H1 (cell line): ENCODE results near the gene PROP1. TPM values are rescaled to one million over a fixed set of nuclear protein-coding genes. Genes with fewer than 3 reads are reported as not detected.
A peak's percentile ranks its signal among the peaks of the same experiment; 100 is the strongest.

Experiments used
- CTCF ChIA-PET: fragments of 300-600 bp; sonication (Branson Sonifier 250); formaldehyde crosslinking; loops from one replicate; lab custom pipeline; 2021; ENCODE audit not compliant: partially characterized antibody; lab: Charles Lee
- POLR2A ChIA-PET: fragments of 300-600 bp; sonication (Branson Sonifier 250); formaldehyde crosslinking; loops from one replicate; lab custom pipeline; 2021; ENCODE audit warnings: inconsistent platforms; ENCODE audit not compliant: partially characterized antibody; lab: Charles Lee
- DNase-seq, 2 experiments: peaks; one replicate each; pipeline versions ENCODE4 v3.0.0 to v3.0.0-alpha.2; 2010 to 2022; ENCODE audit warnings: low spot score in 2 of 2, low read depth in 1 of 2, mixed read lengths in 1 of 2
- FAIRE-seq: peaks from 2 replicates; lab custom pipeline; 2011; peaks lifted over from hg19 to GRCh38; lab: Jason Lieb, UNC
- H2AFZ ChIP-seq: 2 replicates; pipeline ENCODE4 v1.8.1; 2012; ENCODE audit warnings: low read length, inconsistent platforms
- H2AK5ac ChIP-seq: 2 replicates; pipeline ENCODE4 v1.6.1; 2013; ENCODE audit warnings: low read depth, low read length
- H2BK120ac ChIP-seq: replicated peaks from 2 replicates; pipeline ENCODE3; 2013; ENCODE audit warnings: low read depth, low read length, inconsistent platforms
- H2BK12ac ChIP-seq: 2 replicates; pipeline ENCODE4 v1.6.1; 2013; ENCODE audit warnings: low read depth, low read length
- H2BK15ac ChIP-seq: 2 replicates; pipeline ENCODE4 v1.6.1; 2013; ENCODE audit warnings: low read length
- H2BK20ac ChIP-seq: 2 replicates; pipeline ENCODE4 v1.6.1; 2013; ENCODE audit warnings: low read length
- H2BK5ac ChIP-seq: 2 replicates; pipeline ENCODE4 v1.6.1; 2013; ENCODE audit warnings: low read depth, low read length
- H3K14ac ChIP-seq: 2 replicates; pipeline ENCODE4 v1.6.1; 2013; ENCODE audit warnings: inconsistent platforms; ENCODE audit not compliant: insufficient read length
- H3K18ac ChIP-seq: 2 replicates; pipeline ENCODE4 v1.6.1; 2013; ENCODE audit warnings: low read length; ENCODE audit errors: extremely low read depth
- H3K23ac ChIP-seq: 2 replicates; pipeline ENCODE4 v1.6.1; 2013; ENCODE audit warnings: inconsistent platforms; ENCODE audit not compliant: insufficient read length
- H3K23me2 ChIP-seq: 2 replicates; pipeline ENCODE4 v1.6.1; 2013; ENCODE audit warnings: low read depth, low read length
- H3K27ac ChIP-seq: 2 replicates; pipeline ENCODE4 v1.6.1; 2011; ENCODE audit warnings: low read depth, low read length, inconsistent platforms
- H3K27me3 ChIP-seq, 4 experiments: replicated peaks in 1 of 4; 1 replicate in 1 of 4; 2 replicates in 3 of 4; pipeline versions ENCODE4 v1.6.1 to v1.8.1; 2011 to 2013; ENCODE audit warnings: low read length in 3 of 4, mild to moderate bottlenecking in 3 of 4, inconsistent platforms in 2 of 4, mixed read lengths in 2 of 4, moderate library complexity in 1 of 4; ENCODE audit not compliant: control insufficient read depth in 3 of 4, insufficient read depth in 3 of 4; ENCODE audit errors: extremely low read depth in 1 of 4
- H3K36me3 ChIP-seq, 4 experiments: 2 replicates each; pipeline versions ENCODE4 v1.6.1 to v1.8.1; 2011 to 2013; ENCODE audit warnings: mild to moderate bottlenecking in 4 of 4, low read length in 3 of 4, moderate library complexity in 2 of 4, control low read depth in 1 of 4, inconsistent platforms in 1 of 4; ENCODE audit not compliant: insufficient read depth in 4 of 4, control insufficient read depth in 2 of 4
- H3K4ac ChIP-seq: replicated peaks from 2 replicates; pipeline ENCODE3; 2013; ENCODE audit warnings: low read length, low read depth, mixed read lengths, inconsistent platforms; ENCODE audit not compliant: insufficient read length
- H3K4me1 ChIP-seq, 4 experiments: replicated peaks in 1 of 4; 1 replicate in 1 of 4; 2 replicates in 3 of 4; pipeline versions ENCODE4 v1.6.1 to v1.8.1; 2011 to 2013; ENCODE audit warnings: low read length in 3 of 4, inconsistent platforms in 2 of 4, mixed read lengths in 1 of 4; ENCODE audit not compliant: insufficient read depth in 4 of 4, control insufficient read depth in 3 of 4
- H3K4me2 ChIP-seq, 2 experiments: 2 replicates each; pipeline versions ENCODE4 v1.6.1 to v1.8.1; 2011 to 2013; ENCODE audit warnings: low read depth in 2 of 2, low read length in 2 of 2, control low read depth in 1 of 2, inconsistent platforms in 1 of 2, mild to moderate bottlenecking in 1 of 2; ENCODE audit not compliant: insufficient read depth in 1 of 2
- H3K4me3 ChIP-seq, 4 experiments: fragments of 200-600, 300-600 bp in 1 of 4; sonication (generic), shearing (Covaris generic), sonication (Bioruptor Twin) in 1 of 4; 2 replicates each; pipeline versions ENCODE4 v1.5.1 to v1.8.1; 2011 to 2016; ENCODE audit warnings: low read length in 4 of 4, low read depth in 3 of 4, control low read depth in 2 of 4, inconsistent platforms in 2 of 4, mild to moderate bottlenecking in 2 of 4, mixed read lengths in 1 of 4, moderate library complexity in 1 of 4; ENCODE audit not compliant: insufficient read depth in 2 of 4; ENCODE audit errors: extremely low read depth in 1 of 4
- H3K56ac ChIP-seq: replicated peaks from 2 replicates; pipeline ENCODE3; 2013; ENCODE audit warnings: low read depth, mild to moderate bottlenecking, mixed read lengths, low read length, inconsistent platforms; ENCODE audit not compliant: insufficient read length
- H3K79me1 ChIP-seq: 2 replicates; pipeline ENCODE4 v1.6.1; 2013; ENCODE audit warnings: low read depth, low read length, control low read depth
- H3K79me2 ChIP-seq, 2 experiments: 2 replicates each; pipeline versions ENCODE4 v1.6.1 to v1.8.1; 2012 to 2013; ENCODE audit warnings: low read length in 2 of 2, mild to moderate bottlenecking in 2 of 2, inconsistent platforms in 1 of 2; ENCODE audit not compliant: insufficient read depth in 2 of 2, control insufficient read depth in 1 of 2
- H3K9ac ChIP-seq, 4 experiments: replicated peaks in 1 of 4; 1 replicate in 1 of 4; 2 replicates in 3 of 4; pipeline versions ENCODE4 v1.6.1 to v1.8.1; 2011 to 2013; ENCODE audit warnings: low read depth in 3 of 4, low read length in 3 of 4, control low read depth in 2 of 4, mild to moderate bottlenecking in 2 of 4, moderate library complexity in 2 of 4, inconsistent platforms in 1 of 4; ENCODE audit errors: extremely low read depth in 1 of 4
- H3K9me3 ChIP-seq, 2 experiments: 2 replicates each; pipeline versions ENCODE4 v1.6.1 to v1.8.1; 2012 to 2013; ENCODE audit warnings: mild to moderate bottlenecking in 2 of 2, moderate library complexity in 2 of 2, control low read depth in 1 of 2, inconsistent platforms in 1 of 2, low read depth in 1 of 2, low read length in 1 of 2, mixed read lengths in 1 of 2; ENCODE audit not compliant: insufficient read depth in 2 of 2
- H4K20me1 ChIP-seq, 2 experiments: replicated peaks in 1 of 2; 2 replicates each; pipeline versions ENCODE3 to v1.8.1; 2011 to 2013; ENCODE audit warnings: inconsistent platforms in 2 of 2, low read length in 2 of 2, mild to moderate bottlenecking in 1 of 2; ENCODE audit not compliant: insufficient read depth in 2 of 2, control insufficient read depth in 1 of 2
- H4K5ac ChIP-seq: 2 replicates; pipeline ENCODE4 v1.6.1; 2013; ENCODE audit warnings: low read length, low read depth, mixed read lengths, inconsistent platforms; ENCODE audit not compliant: insufficient read length
- H4K8ac ChIP-seq: 2 replicates; pipeline ENCODE4 v1.8.0; 2013; ENCODE audit warnings: mild to moderate bottlenecking, moderate library complexity, low read length, inconsistent platforms; ENCODE audit not compliant: insufficient read depth; ENCODE audit errors: extremely low read depth
- H4K91ac ChIP-seq: replicated peaks from 2 replicates; pipeline ENCODE3; 2013; ENCODE audit warnings: low read length, mixed read lengths, inconsistent platforms; ENCODE audit not compliant: insufficient read length
- EZH2 ChIP-seq: fragments of 200-600 bp; sonication (generic); IDR thresholded peaks from 2 replicates; pipeline ENCODE4 v1.7.1; 2012; ENCODE audit warnings: low read depth, mild to moderate bottlenecking, moderate library complexity, low read length, inconsistent platforms; ENCODE audit not compliant: severe bottlenecking
- JUND ChIP-seq: IDR thresholded peaks from 2 replicates; pipeline ENCODE4 v1.6.1; 2011; ENCODE audit warnings: mild to moderate bottlenecking, improper control_type of control experiment, low read length
- RBBP5 ChIP-seq: IDR thresholded peaks from 2 replicates; pipeline ENCODE4 v1.7.1; 2012; ENCODE audit warnings: low read depth, mild to moderate bottlenecking, inconsistent platforms, low read length, moderate library complexity, borderline replicate concordance
- SIRT6 ChIP-seq: IDR thresholded peaks from one replicate; pipeline ENCODE4 v1.7.1; 2012; ENCODE audit warnings: low read length, inconsistent platforms
- SIX5 ChIP-seq: IDR thresholded peaks from 2 replicates; pipeline ENCODE4 v1.6.1; 2011; ENCODE audit warnings: mild to moderate bottlenecking, low read depth, low read length
- WGBS, 2 experiments: shearing (Covaris generic) in 1 of 2; methylation state at CpG; one replicate each; pipeline versions ENCODE4 v1.1.6 to v1.1.7; 2013 to 2015; ENCODE audit warnings: low lambda C conversion rate in 2 of 2, mixed read lengths in 2 of 2, inconsistent platforms in 1 of 2, low coverage in 1 of 2, missing lambda C conversion rate in 1 of 2; ENCODE audit not compliant: insufficient replicate concordance in 2 of 2, insufficient coverage in 1 of 2, insufficient read length in 1 of 2; ENCODE audit errors: extremely low coverage in 1 of 2, missing lambda C conversion rate in 1 of 2; 5-methylcytosine and 5-hydroxymethylcytosine counted together
- polyA plus RNA-seq, 7 experiments: library from polyadenylated mRNA; depleted of rRNA in 3 of 7; stranded (reverse) in 5 of 7; unstranded in 2 of 7; fragments of >200 nt in 5 of 7; fragments of 200-250 nt in 2 of 7; gene quantifications; 1 replicate in 5 of 7; 2 replicates in 1 of 7; 4 replicates in 1 of 7; pipeline versions ENCODE4 v1.2.1 to v1.2.3, GENCODE V29; 2011 to 2013; ENCODE audit warnings: missing spikeins in 2 of 7, mixed read lengths in 2 of 7
- total RNA-seq: library from RNA; stranded (reverse); fragmentation: NEBNext Ultra II Directional; extraction: Animal tissue kit (Norgen Biotek cat#: 25700); gene quantifications from 2 replicates; pipeline ENCODE4 v1.2.1, GENCODE V29; 2021

Gene PROP1
- total and polyA plus RNA-seq, 2 of the 8 experiments (the other 6 are each of a cell fraction or from before 2014, with no cell fraction given) = not detected

GRCh38 chr5:177981296-177982071 is 14.6 kb downstream of the PROP1 start:
- no peak overlapping the region for H2BK20ac ChIP-seq
- H2BK120ac ChIP-seq = no peak overlapping the region
- H3K14ac ChIP-seq = no peak overlapping the region
- H4K91ac ChIP-seq = peak overlapping the region; percentile 88
- no peak overlapping the region for H2AK5ac ChIP-seq
- no peak overlapping the region for H2AFZ ChIP-seq
- CTCF ChIA-PET = interaction anchor here (0.9 to 2.7 kb wide), 3 partner anchors 13 to 374 kb away, joined by 3 to 31 read pairs (median 4); no protein-coding TSS in a partner anchor
- no peak overlapping the region for H2BK15ac ChIP-seq
- no peaks in the 10 kb centered on the region for H3K36me3 ChIP-seq
- H3K23me2 ChIP-seq = no peaks in the 10 kb centered on the region; the same call in 1 of the 2 replicates
- no peak overlapping the region for H3K4me3 ChIP-seq
- no peak overlapping the region for H3K18ac ChIP-seq
- peaks cover 0 to 10% (median 6%) of the 10 kb centered on the region in 4 experiments; a peak in 3 of 7 replicates for H3K4me1 ChIP-seq
- no peak for FAIRE-seq
- no peak overlapping the region for H3K27ac ChIP-seq
- no peaks in the 10 kb centered on the region for H3K79me2 ChIP-seq
- H3K9ac ChIP-seq = no peak overlapping the region
- H4K8ac ChIP-seq = peak overlapping the region; percentile 90
- no peak overlapping the region for H2BK5ac ChIP-seq
- H3K23ac ChIP-seq = no peak overlapping the region
- H3K56ac ChIP-seq = no peak overlapping the region
- H3K9me3 ChIP-seq = no peaks in the 10 kb centered on the region
- H3K79me1 ChIP-seq = no peaks in the 10 kb centered on the region
- no peak overlapping the region for H4K5ac ChIP-seq
- DNase-seq = no peak
- no peak overlapping the region for H3K4ac ChIP-seq
- no peak overlapping the region for H2BK12ac ChIP-seq
- no peak for TF ChIP-seq JUND
- TF ChIP-seq EZH2 = no peak
- no peak for TF ChIP-seq SIRT6
- TF ChIP-seq SIX5 = no peak
- no peak for TF ChIP-seq RBBP5
- TF ChIP-seq, all 59 proteins: peak for 0
- no peaks in the 10 kb centered on the region for H4K20me1 ChIP-seq
- peaks cover 4 to 42% (median 25%) of the 10 kb centered on the region in 4 experiments; a peak in 6 of 7 replicates for H3K27me3 ChIP-seq
- WGBS, 2 experiments = 80% methylated on average over 26 of the region's 26 CpGs; no CpG with 5 or more reads in 1 of the 2 experiments
- POLR2A ChIA-PET = interaction anchor here (1.5 kb wide), 1 partner anchor 80 kb away, joined by 5 read pairs; no protein-coding TSS in a partner anchor
- peak overlapping the region in 1 of 2 experiments; percentile 17; a peak in 1 of 4 replicates for H3K4me2 ChIP-seq
